IPS-18a (cell line): ENCODE results near the gene DAB2IP.
"Not testable (repeated sequence)": the region's sequence is repeated elsewhere in the genome, so short reads cannot be mapped to it uniquely, and the experiment has no call there.

Experiments
- H3K27ac ChIP-seq: one replicate; pipeline ENCODE4 v1.5.1; 2013; ENCODE audit warnings: low read length
- H3K27me3 ChIP-seq: one replicate; pipeline ENCODE4 v1.6.1; 2013; ENCODE audit warnings: mild to moderate bottlenecking, low read length; ENCODE audit not compliant: control insufficient read depth, insufficient read depth
- H3K36me3 ChIP-seq: one replicate; pipeline ENCODE4 v1.6.1; 2013; ENCODE audit warnings: low read depth, low read length; ENCODE audit not compliant: control insufficient read depth
- H3K4me1 ChIP-seq: one replicate; pipeline ENCODE4 v1.6.1; 2013; ENCODE audit warnings: low read depth, low read length; ENCODE audit not compliant: control insufficient read depth
- H3K4me3 ChIP-seq: one replicate; pipeline ENCODE4 v1.5.1; 2013; ENCODE audit warnings: low read length
- H3K9ac ChIP-seq: one replicate; pipeline ENCODE4 v1.6.1; 2013; ENCODE audit warnings: mild to moderate bottlenecking, low read length, moderate library complexity
- H3K9me3 ChIP-seq: one replicate; pipeline ENCODE4 v1.6.1; 2013; ENCODE audit warnings: low read depth, low read length; ENCODE audit not compliant: control insufficient read depth

DAB2IP gene

GRCh38 chr9:121638901-121639592 lies 12.4 kb upstream of the DAB2IP start:
- no peak overlapping the region for H3K4me3 ChIP-seq
- H3K9me3 ChIP-seq, result no peaks in the 10 kb centered on the region
- H3K27ac ChIP-seq, result no peak overlapping the region
- H3K9ac ChIP-seq, result no peak overlapping the region
- no peaks in the 10 kb centered on the region for H3K4me1 ChIP-seq
- no peaks in the 10 kb centered on the region for H3K27me3 ChIP-seq
- H3K36me3 ChIP-seq, result no peaks in the 10 kb centered on the region

DNA sequence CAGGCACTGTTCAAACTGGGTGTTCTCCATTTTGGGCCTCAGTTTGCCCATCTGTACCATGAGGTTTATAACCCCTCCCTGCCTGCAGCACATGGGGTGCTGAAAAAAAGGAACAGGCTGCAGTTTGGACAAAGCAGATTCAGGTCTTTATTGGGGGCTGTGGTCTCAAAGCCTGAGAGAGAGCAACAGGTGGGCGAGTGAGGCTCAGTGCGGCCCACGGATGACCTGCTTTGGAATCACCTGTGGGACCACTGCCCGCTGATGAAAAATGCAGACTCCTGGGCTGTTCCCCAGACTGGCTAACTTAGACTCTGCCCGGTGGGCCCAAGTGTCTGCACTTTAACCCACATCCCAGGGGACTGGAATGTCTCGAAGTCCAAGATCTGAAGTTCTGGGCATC lies 11.8 kb upstream of the DAB2IP start:
- Histone ChIP-seq H3K27me3 (no peaks in the 10 kb centered on the region), H3K36me3 (no peaks in the 10 kb centered on the region), H3K27ac (no peak overlapping the region), H3K9me3 (no peaks in the 10 kb centered on the region), H3K4me1 (no peaks in the 10 kb centered on the region), H3K9ac (no peak overlapping the region), H3K4me3 (no peak overlapping the region)

DNA sequence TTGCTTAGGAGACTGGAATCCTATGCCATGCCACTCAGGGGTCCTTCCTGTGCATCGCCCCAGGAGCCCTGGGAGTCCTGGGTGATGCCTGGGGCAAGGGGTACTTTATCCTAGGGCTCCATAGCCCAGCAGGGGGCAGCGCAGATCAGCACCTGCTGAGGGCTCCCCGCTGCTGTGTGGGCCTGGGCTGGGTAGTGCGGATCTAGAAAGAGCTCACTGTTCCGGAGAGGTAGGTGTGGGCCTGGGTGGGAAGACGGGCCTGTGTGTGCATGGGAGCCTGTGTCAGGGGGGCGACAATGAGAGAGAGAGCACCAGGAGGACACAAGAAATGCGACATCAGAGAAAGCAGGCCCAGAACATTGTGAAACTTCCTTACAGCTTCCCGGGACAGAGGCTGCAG lies 11.4 kb upstream of the DAB2IP start:
- Histone ChIP-seq H3K4me3 (no peak overlapping the region), H3K36me3 (no peaks in the 10 kb centered on the region), H3K27ac (no peak overlapping the region), H3K9ac (no peak overlapping the region), H3K27me3 (no peaks in the 10 kb centered on the region), H3K4me1 (no peaks in the 10 kb centered on the region), H3K9me3 (no peaks in the 10 kb centered on the region)

- Histone ChIP-seq H3K27ac (no peak overlapping the region), H3K4me3 (no peak overlapping the region), H3K36me3 (no peaks in the 10 kb centered on the region), H3K9ac (no peak overlapping the region), H3K27me3 (no peaks in the 10 kb centered on the region), H3K9me3 (no peaks in the 10 kb centered on the region), H3K4me1 (peaks cover 2% of the 10 kb centered on the region)
Observed at GRCh38 chr9:121640491-121641223, 10.8 kb upstream of the DAB2IP start.

DNA sequence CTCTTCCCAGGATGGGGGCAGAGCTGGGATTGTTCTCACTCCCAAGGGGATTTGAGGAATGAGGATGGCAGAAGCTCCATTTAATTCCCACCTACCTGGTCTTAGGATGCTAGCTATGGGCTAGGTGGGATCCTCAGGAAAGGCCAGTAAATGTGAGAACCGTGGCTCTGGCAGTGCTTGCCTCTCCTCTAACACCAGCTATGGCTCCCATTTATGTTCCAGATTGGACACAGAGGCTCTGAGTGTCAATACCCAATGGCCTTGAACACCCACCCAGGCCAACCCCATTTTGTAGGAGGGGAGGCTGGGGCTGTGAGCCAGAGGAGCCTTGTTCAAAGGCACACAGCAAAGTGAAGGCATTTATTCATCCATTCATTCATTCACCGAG lies 10.2 kb upstream of the DAB2IP start:
- no peak overlapping the region for H3K27ac ChIP-seq
- H3K4me1 ChIP-seq, result peaks cover 6% of the 10 kb centered on the region
- H3K9me3 ChIP-seq, result no peaks in the 10 kb centered on the region
- H3K36me3 ChIP-seq, result no peaks in the 10 kb centered on the region
- no peak overlapping the region for H3K9ac ChIP-seq
- no peaks in the 10 kb centered on the region for H3K27me3 ChIP-seq
- H3K4me3 ChIP-seq, result no peak overlapping the region

DNA sequence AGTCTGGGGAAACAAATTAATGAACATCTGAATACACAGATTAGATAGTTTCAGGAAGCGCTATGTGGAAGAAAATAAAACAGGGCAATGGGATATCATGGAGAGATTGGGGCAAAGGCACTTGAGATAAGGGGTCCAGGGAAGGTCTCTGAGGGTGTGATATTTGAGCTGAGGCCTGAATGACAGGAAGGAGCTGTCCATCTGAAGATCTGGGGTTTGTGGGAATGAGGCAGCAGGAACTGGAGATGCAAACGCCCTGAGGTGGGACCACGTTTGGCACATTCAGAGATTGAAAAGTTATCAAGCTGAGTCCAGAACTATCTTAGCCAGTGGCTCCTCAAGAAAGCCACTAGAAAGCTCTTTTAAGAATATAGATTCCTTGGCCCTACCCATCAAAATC lies 8.7 kb upstream of the DAB2IP start:
- Histone ChIP-seq H3K36me3 (no peaks in the 10 kb centered on the region), H3K9ac (no peak overlapping the region), H3K9me3 (no peaks in the 10 kb centered on the region), H3K27me3 (no peaks in the 10 kb centered on the region), H3K4me1 (peaks cover 6% of the 10 kb centered on the region), H3K4me3 (no peak overlapping the region), H3K27ac (no peak overlapping the region)

DNA sequence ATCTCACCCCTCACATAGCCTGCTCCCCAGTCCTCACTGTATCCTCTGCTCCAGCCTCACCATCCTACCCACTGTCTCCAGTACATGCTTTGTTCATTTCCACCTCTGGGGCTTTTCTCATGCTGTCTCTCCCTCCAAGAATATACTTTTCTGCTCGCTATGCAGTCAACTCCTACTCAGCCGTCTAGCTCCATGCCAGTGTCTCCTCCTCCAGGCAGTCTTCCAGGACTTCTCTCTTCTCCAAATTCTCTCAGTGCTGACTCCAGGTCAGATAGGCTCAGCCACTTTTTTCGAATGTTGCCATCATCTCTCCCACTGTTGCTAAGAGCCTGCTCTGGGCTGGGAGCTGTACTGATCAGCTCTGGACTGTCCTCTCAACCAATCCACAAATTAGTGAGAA lies 8.0 kb upstream of the DAB2IP start:
- Histone ChIP-seq H3K36me3 (no peaks in the 10 kb centered on the region), H3K27me3 (no peaks in the 10 kb centered on the region), H3K9me3 (no peaks in the 10 kb centered on the region), H3K27ac (no peak overlapping the region), H3K4me3 (no peak overlapping the region), H3K4me1 (peaks cover 6% of the 10 kb centered on the region), H3K9ac (no peak overlapping the region)

DNA sequence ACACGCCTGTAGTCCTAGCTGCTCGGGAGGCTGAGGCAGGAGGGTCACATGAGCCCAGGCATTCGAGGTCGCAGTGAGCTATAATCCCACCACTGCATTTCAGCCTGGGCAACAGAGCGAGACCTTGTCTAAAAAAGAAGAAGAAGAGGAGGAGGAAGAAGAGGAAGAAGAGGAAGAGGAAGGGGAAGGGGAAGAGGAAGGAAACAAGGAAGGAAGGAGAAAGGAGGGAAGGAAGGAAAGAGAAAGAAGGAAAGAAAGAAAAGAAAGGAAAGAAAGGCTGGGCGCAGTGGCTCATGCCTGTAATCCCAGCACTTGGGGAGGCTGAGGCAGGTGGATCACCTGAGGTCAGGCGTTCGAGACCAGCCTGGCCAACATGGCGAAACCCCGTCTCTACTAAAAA lies 7.4 kb upstream of the DAB2IP start:
- not testable (repeated sequence) for H3K4me3 ChIP-seq, H3K27ac ChIP-seq, H3K27me3 ChIP-seq, H3K36me3 ChIP-seq, H3K4me1 ChIP-seq, H3K9ac ChIP-seq, H3K9me3 ChIP-seq

- Histone ChIP-seq H3K27ac (no peak overlapping the region), H3K36me3 (no peaks in the 10 kb centered on the region), H3K9ac (no peak overlapping the region), H3K4me3 (no peak overlapping the region), H3K4me1 (peaks cover 17% of the 10 kb centered on the region), H3K9me3 (no peaks in the 10 kb centered on the region), H3K27me3 (no peaks in the 10 kb centered on the region)
Observed at GRCh38 chr9:121645003-121645402, 6.4 kb upstream of the DAB2IP start.

DNA sequence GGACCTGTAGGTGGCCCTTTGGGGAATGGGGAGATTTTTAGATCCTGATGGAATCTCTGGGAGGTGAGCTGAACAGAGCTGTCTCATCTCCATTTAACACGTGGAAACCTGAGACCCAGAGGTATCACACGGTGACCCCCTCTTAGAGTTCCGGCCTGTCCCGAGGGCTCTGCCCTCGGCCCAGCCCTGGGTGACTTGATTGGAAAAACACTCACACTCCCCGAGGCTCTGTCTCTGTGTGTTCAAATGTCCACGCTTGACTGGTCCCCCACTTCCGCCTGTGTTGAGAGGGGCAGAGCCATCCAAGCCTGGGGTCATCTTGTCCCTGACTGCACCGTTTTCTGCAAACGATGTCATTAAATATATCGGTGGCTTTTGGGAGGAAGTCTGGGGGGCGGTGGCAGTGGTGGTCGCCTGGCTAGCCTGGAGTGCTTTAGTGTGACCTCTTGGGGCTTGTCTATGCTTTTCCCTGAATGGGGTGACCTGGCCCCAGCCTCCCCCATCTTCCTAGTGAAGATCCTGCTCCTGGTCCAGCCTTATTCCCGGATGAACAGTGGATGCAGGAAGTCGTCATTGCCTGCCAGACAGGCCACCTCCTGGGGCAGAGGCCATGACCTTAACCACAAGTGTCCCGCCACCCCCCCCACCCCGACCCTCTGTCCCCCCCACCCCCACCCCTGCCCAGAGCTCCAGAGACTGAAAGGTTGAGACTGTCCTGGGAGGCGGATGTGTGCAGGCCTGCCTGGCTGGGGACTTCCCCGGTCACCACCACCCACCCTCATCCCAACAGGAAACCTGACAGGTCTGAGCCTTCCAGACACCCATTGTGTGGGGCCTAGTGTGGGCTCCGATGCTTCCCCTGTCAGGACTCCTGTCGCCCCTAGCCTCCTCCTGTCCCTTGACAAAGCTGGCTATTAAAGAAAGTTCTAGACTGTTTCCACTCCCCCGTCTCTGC lies 5.3 kb upstream of the DAB2IP start:
- Histone ChIP-seq H3K27me3 (peaks cover 8% of the 10 kb centered on the region), H3K4me3 (no peak overlapping the region), H3K9ac (no peak overlapping the region), H3K9me3 (no peaks in the 10 kb centered on the region), H3K27ac (no peak overlapping the region), H3K36me3 (no peaks in the 10 kb centered on the region), H3K4me1 (peaks cover 27% of the 10 kb centered on the region)

DNA sequence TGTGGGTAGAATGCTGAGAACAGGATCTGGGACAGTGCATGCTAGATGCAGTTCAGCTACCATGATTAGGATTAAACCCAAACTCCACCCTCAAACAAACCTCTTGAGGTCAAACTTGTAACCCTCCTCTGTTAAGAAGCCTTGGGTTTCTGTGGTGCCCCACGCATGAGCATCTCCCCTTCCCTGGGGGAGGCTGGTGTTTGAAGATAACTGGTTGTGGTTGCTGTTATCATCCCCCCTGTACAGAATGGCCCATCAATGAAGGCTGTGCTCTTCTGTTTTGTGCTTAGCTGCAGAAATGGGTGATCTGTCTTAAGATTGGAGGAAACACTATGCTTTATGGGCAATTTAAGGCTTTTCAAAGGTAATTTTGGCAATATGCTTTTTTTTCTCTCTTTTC lies 4.4 kb upstream of the DAB2IP start:
- Histone ChIP-seq H3K4me1 (peaks cover 27% of the 10 kb centered on the region), H3K27me3 (peaks cover 8% of the 10 kb centered on the region), H3K4me3 (no peak overlapping the region), H3K27ac (no peak overlapping the region), H3K36me3 (no peaks in the 10 kb centered on the region), H3K9me3 (no peaks in the 10 kb centered on the region), H3K9ac (no peak overlapping the region)
